DND-41 (cell line): ENCODE results near the gene EPHA1.

Source experiments
- CTCF ChIP-seq: IDR thresholded peaks from 2 replicates; pipeline ENCODE4 v1.5.1; 2012; ENCODE audit warnings: borderline replicate concordance, low read length, moderate library complexity, mild to moderate bottlenecking; ENCODE audit not compliant: poor library complexity, severe bottlenecking; ENCODE audit errors: extremely low read depth
- EZH2 ChIP-seq: IDR thresholded peaks from 3 replicates; pipeline ENCODE4 v1.6.1; 2012; ENCODE audit warnings: borderline replicate concordance, low read depth, mild to moderate bottlenecking, moderate library complexity, low read length, inconsistent platforms; ENCODE audit not compliant: severe bottlenecking

- TF ChIP-seq EZH2 (no peak), CTCF (no peak)
Measured at GRCh38 chr7:143443153-143443552, 34.5 kb upstream of the EPHA1 start, which contains the start of gene TAS2R60.
